SU-DHL-6 (cell line): Measurements from ENCODE around the gene MPPED2.

Source experiments
- H2AFZ ChIP-seq: fragments of 200-600 bp; sonication (generic); 2 replicates; pipeline ENCODE4 v1.6.1; 2014; ENCODE audit warnings: low read depth, mild to moderate bottlenecking, moderate library complexity, mixed read lengths, antibody characterized with exemption, low read length; ENCODE audit not compliant: severe bottlenecking
- H3F3A ChIP-seq: fragments of 200-600 bp; shearing (Covaris generic); 2 replicates; pipeline ENCODE4 v1.6.0; 2016; ENCODE audit warnings: antibody characterized with exemption, mild to moderate bottlenecking; ENCODE audit not compliant: insufficient read depth
- H3K27ac ChIP-seq: fragments of 200-600 bp; sonication (generic); 2 replicates; pipeline ENCODE4 v1.5.1; 2016; ENCODE audit warnings: low read depth, mild to moderate bottlenecking, low read length, moderate library complexity, mixed read lengths
- H3K27me3 ChIP-seq: fragments of 200-600 bp; sonication (generic), shearing (Covaris generic); 2 replicates; pipeline ENCODE4 v1.6.0; 2014; ENCODE audit warnings: mild to moderate bottlenecking, low read length
- H3K36me3 ChIP-seq: fragments of 200-600 bp; sonication (generic); 2 replicates; pipeline ENCODE4 v1.6.1; 2014; ENCODE audit warnings: mild to moderate bottlenecking, low read length, mixed read lengths
- H3K4me2 ChIP-seq: fragments of 300-600, 200-600 bp; shearing (Covaris generic), sonication (generic); 2 replicates; pipeline ENCODE4 v1.6.0; 2014; ENCODE audit warnings: low read length, low read depth, mild to moderate bottlenecking; ENCODE audit not compliant: poor library complexity, severe bottlenecking
- H3K4me3 ChIP-seq: fragments of 200-600 bp; sonication (generic); 2 replicates; pipeline ENCODE4 v1.5.1; 2014; ENCODE audit warnings: antibody characterized with exemption, low read length, mild to moderate bottlenecking, mixed read lengths; ENCODE audit not compliant: insufficient read depth, poor library complexity, severe bottlenecking
- H3K79me2 ChIP-seq: fragments of 200-600 bp; sonication (generic); 2 replicates; pipeline ENCODE4 v1.6.1; 2014; ENCODE audit warnings: mild to moderate bottlenecking, low read length, moderate library complexity; ENCODE audit not compliant: insufficient read depth
- H3K9ac ChIP-seq: fragments of 200-600 bp; sonication (generic); 2 replicates; pipeline ENCODE4 v1.7.0; 2014; ENCODE audit warnings: mild to moderate bottlenecking, low read length
- H3K9me2 ChIP-seq: fragments of 200-600 bp; sonication (generic); replicated peaks from 2 replicates; pipeline ENCODE4 v1.6.1; 2014; ENCODE audit warnings: low read length; ENCODE audit not compliant: insufficient read depth
- H3K9me3 ChIP-seq: fragments of 200-600 bp; sonication (generic); 2 replicates; pipeline ENCODE4 v1.6.1; 2014; ENCODE audit warnings: low read length, mixed read lengths; ENCODE audit not compliant: insufficient read depth
- H4K20me1 ChIP-seq: fragments of 200-600 bp; sonication (generic); 2 replicates; pipeline ENCODE4 v1.6.1; 2014; ENCODE audit warnings: low read depth, mild to moderate bottlenecking, antibody characterized with exemption, low read length, moderate library complexity, mixed read lengths
- CTCF ChIP-seq: fragments of 200-600 bp; sonication (generic); IDR thresholded peaks from one replicate; pipeline ENCODE4 v1.5.1; 2017; ENCODE audit warnings: antibody characterized with exemption, mild to moderate bottlenecking, low read length, moderate library complexity; ENCODE audit not compliant: insufficient read depth, poor library complexity, severe bottlenecking
- EZH2phosphoT487 ChIP-seq: fragments of 200-600 bp; sonication (generic), shearing (Covaris generic); conservative IDR thresholded peaks from 2 replicates; pipeline ENCODE4 v1.6.1; 2018; ENCODE audit warnings: mild to moderate bottlenecking, antibody characterized with exemption, low read length, moderate library complexity, mixed read lengths

Gene MPPED2

GRCh38 chr11:30395751-30396150, 190.4 kb downstream of the MPPED2 start:
- no peak overlapping the region for H3K27ac ChIP-seq
- no peak overlapping the region for H2AFZ ChIP-seq
- H3K4me3 ChIP-seq = no peak overlapping the region
- no peaks in the 10 kb centered on the region for H4K20me1 ChIP-seq
- H3K9ac ChIP-seq = no peak overlapping the region
- H3K36me3 ChIP-seq = no peaks in the 10 kb centered on the region
- no peaks in the 10 kb centered on the region for H3K9me3 ChIP-seq
- no peaks in the 10 kb centered on the region for H3K9me2 ChIP-seq
- no peak overlapping the region for H3K4me2 ChIP-seq
- H3K27me3 ChIP-seq = no peaks in the 10 kb centered on the region
- no peaks in the 10 kb centered on the region for H3F3A ChIP-seq
- TF ChIP-seq EZH2phosphoT487 (no peak), CTCF (no peak)
- H3K79me2 ChIP-seq = no peaks in the 10 kb centered on the region

- Histone ChIP-seq H4K20me1 (no peaks in the 10 kb centered on the region), H3K4me3 (no peak overlapping the region), H3K36me3 (no peaks in the 10 kb centered on the region), H3K27ac (no peak overlapping the region), H3K79me2 (no peaks in the 10 kb centered on the region), H3F3A (no peaks in the 10 kb centered on the region), H3K27me3 (no peaks in the 10 kb centered on the region), H3K9me2 (no peaks in the 10 kb centered on the region), H3K4me2 (no peak overlapping the region), H2AFZ (no peak overlapping the region), H3K9ac (no peak overlapping the region), H3K9me3 (no peaks in the 10 kb centered on the region)
- no peak for TF ChIP-seq CTCF
- TF ChIP-seq EZH2phosphoT487 = no peak
These were observed 193.1 kb downstream of the MPPED2 start for GRCh38 chr11:30393012-30393411.

- TF ChIP-seq CTCF (no peak), EZH2phosphoT487 (no peak)
- Histone ChIP-seq H3K36me3 (no peaks in the 10 kb centered on the region), H3K4me3 (no peak overlapping the region), H3K9me2 (no peaks in the 10 kb centered on the region), H2AFZ (no peak overlapping the region), H3K27me3 (no peaks in the 10 kb centered on the region), H4K20me1 (no peaks in the 10 kb centered on the region), H3K4me2 (no peak overlapping the region), H3K79me2 (no peaks in the 10 kb centered on the region), H3K9me3 (no peaks in the 10 kb centered on the region), H3F3A (no peaks in the 10 kb centered on the region), H3K9ac (no peak overlapping the region), H3K27ac (no peak overlapping the region)
These were observed 193.8 kb downstream of the MPPED2 start for GRCh38 chr11:30392221-30392784.
